Cardiac fibroblast (primary cell): ENCODE data around the gene FZD8.

Experiments
- DNase-seq, 2 donors: peaks; one replicate each; pipeline versions ENCODE4 v3.0.0 to v3.0.0-alpha.2; 2010; ENCODE audit warnings: low read depth in 2 of 2
- H3K4me3 ChIP-seq, 2 donors: replicated peaks in 1 of 2; 1 replicate in 1 of 2; 2 replicates in 1 of 2; pipeline ENCODE4 v1.5.1; 2011; ENCODE audit warnings: low read depth in 2 of 2, low read length in 2 of 2, mild to moderate bottlenecking in 2 of 2, moderate library complexity in 1 of 2
- TF ChIP-seq, protein P1 (sequence below): IDR thresholded peaks from one replicate; pipeline ENCODE4 v1.5.1; 2011; ENCODE audit warnings: low read depth, mild to moderate bottlenecking, low read length, inconsistent platforms

FZD8 gene

DNA sequence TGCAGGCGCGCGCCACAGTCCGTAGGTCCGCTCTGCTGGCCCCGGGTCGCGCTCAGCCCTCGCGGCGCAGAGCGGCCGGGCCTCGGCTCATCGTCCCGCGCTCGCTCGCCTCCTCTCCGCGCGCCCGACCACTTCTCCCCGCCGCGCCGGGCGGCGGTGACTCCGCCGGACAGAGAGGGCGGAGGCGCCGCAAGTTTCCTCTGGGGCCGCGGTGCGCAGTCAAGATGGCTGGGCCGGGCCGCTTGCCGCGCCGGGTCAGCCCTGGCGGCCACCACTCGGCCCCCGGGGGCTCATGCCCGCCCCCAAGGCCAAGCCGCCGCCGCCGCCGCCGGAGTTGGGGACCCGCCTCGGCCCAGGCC lies 441 bp downstream of the FZD8 start:
- peak; percentile 46 to 49 for DNase-seq
- TF ChIP-seq, protein P1, sequence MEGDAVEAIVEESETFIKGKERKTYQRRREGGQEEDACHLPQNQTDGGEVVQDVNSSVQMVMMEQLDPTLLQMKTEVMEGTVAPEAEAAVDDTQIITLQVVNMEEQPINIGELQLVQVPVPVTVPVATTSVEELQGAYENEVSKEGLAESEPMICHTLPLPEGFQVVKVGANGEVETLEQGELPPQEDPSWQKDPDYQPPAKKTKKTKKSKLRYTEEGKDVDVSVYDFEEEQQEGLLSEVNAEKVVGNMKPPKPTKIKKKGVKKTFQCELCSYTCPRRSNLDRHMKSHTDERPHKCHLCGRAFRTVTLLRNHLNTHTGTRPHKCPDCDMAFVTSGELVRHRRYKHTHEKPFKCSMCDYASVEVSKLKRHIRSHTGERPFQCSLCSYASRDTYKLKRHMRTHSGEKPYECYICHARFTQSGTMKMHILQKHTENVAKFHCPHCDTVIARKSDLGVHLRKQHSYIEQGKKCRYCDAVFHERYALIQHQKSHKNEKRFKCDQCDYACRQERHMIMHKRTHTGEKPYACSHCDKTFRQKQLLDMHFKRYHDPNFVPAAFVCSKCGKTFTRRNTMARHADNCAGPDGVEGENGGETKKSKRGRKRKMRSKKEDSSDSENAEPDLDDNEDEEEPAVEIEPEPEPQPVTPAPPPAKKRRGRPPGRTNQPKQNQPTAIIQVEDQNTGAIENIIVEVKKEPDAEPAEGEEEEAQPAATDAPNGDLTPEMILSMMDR = no peak
- H3K4me3 ChIP-seq = peak overlapping the region; percentile 67 to 73

- TF ChIP-seq, protein P1 = no peak
- peak; percentile 86 to 88 for DNase-seq
These were observed 983 bp downstream of the FZD8 start for GRCh38 chr10:35640951-35641675.

GRCh38 chr10:35640474-35640873 lies 1.6 kb downstream of the FZD8 start:
- peak; percentile 76 to 81 for DNase-seq
- TF ChIP-seq, protein P1 = no peak
- peak overlapping the region; percentile 58 to 73 for H3K4me3 ChIP-seq

More at GRCh38 chr10:35640951-35641675, 983 bp downstream of the FZD8 start:
- peak overlapping the region; percentile 67 to 73 for H3K4me3 ChIP-seq

DNA sequence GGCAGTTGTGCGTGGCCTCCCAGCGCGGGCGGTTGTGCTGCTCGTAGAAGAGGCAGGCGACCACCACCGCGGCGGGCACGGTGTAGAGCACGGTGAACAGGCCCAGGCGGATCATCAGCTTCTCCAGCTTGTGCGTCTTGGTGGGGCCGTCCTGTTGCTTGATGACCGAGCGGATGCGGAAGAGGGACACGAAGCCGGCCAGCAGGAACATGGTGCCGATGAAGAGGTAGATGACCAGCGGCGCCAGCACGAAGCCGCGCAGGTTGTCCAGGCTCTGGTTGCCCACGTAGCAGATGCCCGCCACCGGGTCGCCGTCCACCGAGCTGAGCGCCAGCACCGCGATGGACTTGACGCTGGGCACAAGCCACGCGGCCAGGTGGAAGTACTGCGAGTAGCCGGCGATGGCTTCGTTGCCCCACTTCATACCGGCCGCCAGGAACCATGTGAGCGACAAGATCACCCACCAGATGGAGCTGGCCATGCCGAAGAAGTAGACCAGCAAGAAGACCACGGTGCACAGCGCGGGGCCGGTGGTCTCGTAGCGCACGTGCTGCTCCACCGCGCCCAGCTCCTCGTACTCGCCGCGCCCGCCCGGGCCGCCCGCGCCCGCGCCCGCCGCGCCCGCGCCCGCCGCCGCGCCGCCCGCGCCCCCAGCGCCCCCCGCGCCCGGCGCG lies 2.2 kb downstream of the FZD8 start:
- DNase-seq = peak; percentile 43
- peak overlapping the region; percentile 58 to 65 for H3K4me3 ChIP-seq
- TF ChIP-seq, protein P1 = peak; percentile 27

DNA sequence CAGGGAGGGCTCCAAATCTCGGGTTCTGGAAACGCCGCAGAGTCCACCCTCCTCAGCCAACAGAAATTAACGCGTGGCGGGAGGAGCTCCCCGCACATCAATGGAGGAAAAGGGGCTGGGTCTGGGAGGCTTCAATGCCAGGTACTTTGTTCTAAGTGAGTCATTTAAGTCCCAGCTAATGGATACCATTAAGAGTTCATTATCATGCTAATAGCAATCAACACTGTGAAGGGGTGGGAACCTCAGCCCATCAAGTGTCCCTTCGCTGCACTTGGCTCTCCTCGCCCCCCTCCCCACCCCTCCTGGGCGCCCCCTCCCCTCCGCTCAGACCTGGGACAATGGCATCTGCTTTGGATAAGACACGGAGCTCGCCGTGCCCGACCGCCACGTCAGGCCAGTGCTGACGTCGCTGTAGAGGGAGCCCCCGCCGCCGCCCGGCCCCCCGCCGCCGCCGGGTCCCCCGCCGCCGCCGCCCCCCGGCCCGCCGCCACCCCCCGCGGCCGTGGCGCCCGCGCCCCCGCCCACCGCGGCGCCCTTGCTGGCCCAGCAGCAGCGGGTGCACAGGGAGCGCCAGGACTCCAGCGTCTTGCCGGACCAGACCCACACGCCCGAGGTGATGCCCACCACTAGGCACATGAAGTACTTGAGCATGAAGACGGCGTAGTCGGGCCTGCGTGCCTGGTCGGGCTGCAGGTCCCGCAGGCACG lies 2.9 kb downstream of the FZD8 start:
- TF ChIP-seq, protein P1 = no peak
- peak overlapping the region; percentile 58 to 65 for H3K4me3 ChIP-seq
- no peak for DNase-seq

- no peak for DNase-seq
- no peak overlapping the region for H3K4me3 ChIP-seq
- TF ChIP-seq, protein P1 = no peak
These were observed 4.0 kb downstream of the FZD8 start for GRCh38 chr10:35638101-35638500.
